A549 treated with AZD9567 at 1 μM for 4 hours (cell line): Measurements from ENCODE around the gene KRT85. TPM values are rescaled to one million over a fixed set of nuclear protein-coding genes. Genes with fewer than 3 reads are reported as not detected.

Experiments used
- total RNA-seq: library from RNA; stranded (reverse); fragments of 200-300 nt; extraction: Qiagen RNA extraction; gene quantifications from 5 replicates; pipeline ENCODE4 v1.2.3, GENCODE V29; 2022; ENCODE audit not compliant: insufficient read depth

KRT85 gene
- 0.05 TPM in 1 of 5 replicates, not detected in the others for total RNA-seq

DNA sequence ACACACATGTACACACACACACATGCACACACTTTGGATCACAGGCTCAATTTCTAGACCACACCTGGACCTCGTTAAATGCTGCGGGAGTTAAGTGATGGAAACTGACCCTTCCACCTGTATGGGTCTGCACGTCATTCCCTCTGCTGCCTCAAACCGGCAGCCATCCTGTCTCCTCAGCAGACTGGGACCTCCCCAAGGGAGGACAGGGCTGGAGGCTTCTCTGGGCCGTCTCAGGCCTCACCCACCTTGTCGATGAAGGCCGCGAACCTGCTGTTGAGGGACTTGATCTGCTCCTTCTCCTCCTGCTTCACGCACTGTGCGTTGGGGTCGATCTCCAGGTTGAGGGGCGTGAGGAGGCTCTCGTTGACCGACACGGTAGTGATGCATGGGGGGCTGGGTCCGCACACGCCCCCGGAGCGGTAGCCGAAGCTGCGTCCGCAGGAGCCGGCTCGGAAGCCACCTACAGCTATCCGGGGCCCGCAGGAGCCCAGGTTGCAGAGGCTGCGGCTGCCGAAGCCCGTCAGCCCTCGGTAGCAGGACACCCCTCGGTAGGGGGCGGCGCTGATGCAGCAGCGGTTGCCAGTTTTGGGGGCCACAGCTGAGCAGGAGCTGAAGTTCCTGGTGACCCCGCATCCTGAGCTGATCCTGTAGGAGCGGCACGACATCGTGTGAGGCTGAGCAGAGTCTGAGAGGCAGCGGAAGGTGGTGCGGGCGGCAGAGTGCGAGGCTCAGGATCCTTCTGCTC is at the start of gene KRT85:
TSS of gene KRT85 (minus strand) at position 744 of the 748 bp plus-strand sequence. CDS start at position 668, 76 bp downstream.

GRCh38 chr12:52405922-52406385 is 38.7 kb upstream of the KRT85 start, which contains the start of gene KRT82:
Gene KRT82 (minus strand): TSS chr12:52406335. CDS start chr12:52406277, 58 bp downstream.

GRCh38 chr12:52385226-52385702 is 18.0 kb upstream of the KRT85 start, which contains the start of gene KRT84:
Gene KRT84 (minus strand): TSS chr12:52385652. CDS start chr12:52385585, 67 bp downstream.

DNA sequence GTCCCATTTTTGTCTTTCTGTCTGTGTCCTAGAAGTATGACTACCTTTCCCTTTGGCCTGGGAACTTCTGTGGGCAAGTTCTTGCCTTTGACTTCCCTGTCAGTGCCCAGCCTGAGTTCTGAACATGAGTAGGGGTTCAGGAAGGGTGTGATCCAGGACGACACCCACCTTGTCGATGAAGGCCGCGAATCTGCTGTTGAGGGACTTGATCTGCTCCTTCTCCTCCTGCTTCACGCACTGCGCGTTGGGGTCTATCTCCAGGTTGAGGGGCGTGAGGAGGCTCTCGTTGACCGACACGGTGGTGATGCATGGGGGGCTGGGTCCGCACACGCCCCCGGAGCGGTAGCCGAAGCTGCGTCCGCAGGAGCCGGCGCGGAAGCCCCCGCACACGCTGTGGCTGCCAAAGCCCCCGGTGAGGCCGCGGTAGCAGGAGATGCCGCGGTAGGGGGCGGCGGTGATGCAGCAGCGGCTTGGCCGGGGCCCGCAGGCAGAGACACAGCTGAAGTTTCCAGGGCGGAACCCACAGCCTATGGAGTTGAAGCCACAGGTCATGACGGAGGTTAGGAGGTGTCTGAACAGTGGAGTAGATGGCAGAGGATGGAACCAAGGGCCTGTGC is 46.4 kb downstream of the KRT85 start, which contains the start of gene KRT83:
TSS of gene KRT83 (minus strand) at position 615 of the 617 bp plus-strand sequence. CDS start at position 552, 63 bp downstream.

Other genes starting within 250 kb of the KRT85 start
- gene KRT80, start 175.5 kb downstream of the KRT85 start, total RNA-seq: 31.1 to 42.6 TPM (median 33.5 TPM) in 5 replicates
- gene KRT7, start 134.2 kb downstream of the KRT85 start, total RNA-seq: 4,095 to 6,117 TPM (median 5,628 TPM) in 5 replicates
- 29.8 to 51.0 TPM (median 47.4 TPM) in 5 replicates for gene KRT86, start 92.8 kb downstream of the KRT85 start, total RNA-seq
- gene KRT81, start 75.9 kb downstream of the KRT85 start, total RNA-seq: 3,123 to 4,150 TPM (median 3,993 TPM) in 5 replicates
- gene KRT83, start 46.1 kb downstream of the KRT85 start, total RNA-seq: 6.0 to 6.6 TPM (median 6.4 TPM) in 5 replicates
- not detected in 5 replicates for gene KRT84, start 18.2 kb upstream of the KRT85 start, total RNA-seq
- not detected in 5 replicates for gene KRT82, start 38.9 kb upstream of the KRT85 start, total RNA-seq
- gene KRT75, start 66.9 kb upstream of the KRT85 start, total RNA-seq: 0.07 to 0.20 TPM (median 0.14 TPM) in 4 of 5 replicates, not detected in the other
- 0.03 TPM in 1 of 5 replicates, not detected in the others for gene KRT6B, start 84.7 kb upstream of the KRT85 start, total RNA-seq
- gene KRT6C, start 106.3 kb upstream of the KRT85 start, total RNA-seq: not detected in 5 replicates
- 5.2 to 7.8 TPM (median 6.7 TPM) in 5 replicates for gene KRT6A, start 125.8 kb upstream of the KRT85 start, total RNA-seq
- 0.23 to 0.63 TPM (median 0.34 TPM) in 4 of 5 replicates, not detected in the other for gene KRT5, start 152.9 kb upstream of the KRT85 start, total RNA-seq
- gene KRT71, start 185.7 kb upstream of the KRT85 start, total RNA-seq: not detected in 5 replicates
- gene KRT74, start 206.4 kb upstream of the KRT85 start, total RNA-seq: not detected in 5 replicates
- gene KRT72, start 234.0 kb upstream of the KRT85 start, total RNA-seq: not detected in 5 replicates